HG02943 (cell line): ENCODE measurements around the gene PALM2AKAP2.
"Not testable (repeated sequence)": the region's sequence is repeated elsewhere in the genome, so short reads cannot be mapped to it uniquely, and the experiment has no call there.

ENCODE experiments used
- ATAC-seq: cut with Tn5 transposase; IDR thresholded peaks from one replicate; pipeline ENCODE4 v1.9.1; 2021; ENCODE audit warnings: mild to moderate bottlenecking, low read depth, moderate library complexity; ENCODE audit not compliant: unreplicated experiment

Gene PALM2AKAP2

GRCh38 chr9:109799792-109800191 is 19.8 kb downstream of the PALM2AKAP2 start:
- no peak for ATAC-seq

GRCh38 chr9:109801484-109801883 is 21.5 kb downstream of the PALM2AKAP2 start:
- ATAC-seq = no peak

GRCh38 chr9:109802491-109802890 is 22.5 kb downstream of the PALM2AKAP2 start:
- ATAC-seq = no peak

DNA sequence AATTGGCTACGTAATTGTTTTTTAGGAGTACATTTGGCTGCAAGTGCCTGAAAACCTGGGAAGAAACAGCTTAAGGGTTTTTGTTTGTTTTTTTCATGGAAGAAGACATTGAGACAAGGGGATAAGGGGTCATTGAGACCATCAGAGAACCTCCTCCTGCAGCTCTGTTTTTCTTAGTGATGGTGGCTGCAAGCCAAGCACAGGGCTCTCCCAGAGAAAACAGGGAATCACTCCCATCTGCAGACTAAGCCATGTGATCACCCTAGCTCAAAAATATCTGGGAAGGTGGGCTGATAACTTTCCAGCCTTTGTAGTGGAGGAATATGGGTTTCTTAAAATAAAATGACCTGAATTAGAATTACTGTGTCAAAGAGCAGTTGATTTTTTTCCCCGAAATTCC is 25.1 kb downstream of the PALM2AKAP2 start:
- ATAC-seq = no peak

- no peak for ATAC-seq
Observed at GRCh38 chr9:109806506-109807115, 26.6 kb downstream of the PALM2AKAP2 start.

GRCh38 chr9:109811876-109812275 is 31.9 kb downstream of the PALM2AKAP2 start:
- ATAC-seq = no peak

DNA sequence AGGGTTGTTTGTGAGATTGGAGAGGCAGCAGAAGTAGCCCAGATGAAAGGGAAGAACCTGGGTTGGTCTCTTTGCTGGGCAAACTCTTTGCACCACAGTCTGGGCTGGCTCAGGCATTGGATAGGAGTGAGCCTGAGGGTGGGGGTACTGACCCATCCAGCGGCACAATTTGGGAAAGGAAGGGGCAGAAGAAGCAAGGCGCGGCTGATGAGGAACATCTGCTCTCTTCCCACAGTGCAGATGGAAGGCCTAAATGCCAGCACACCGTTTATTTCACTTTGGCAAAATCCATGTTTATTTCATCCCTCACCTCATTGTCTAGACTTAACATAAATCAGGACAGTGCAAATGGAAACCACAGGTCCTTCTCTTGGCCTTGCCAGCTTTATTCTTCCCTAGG is 32.3 kb downstream of the PALM2AKAP2 start:
- ATAC-seq = no peak

DNA sequence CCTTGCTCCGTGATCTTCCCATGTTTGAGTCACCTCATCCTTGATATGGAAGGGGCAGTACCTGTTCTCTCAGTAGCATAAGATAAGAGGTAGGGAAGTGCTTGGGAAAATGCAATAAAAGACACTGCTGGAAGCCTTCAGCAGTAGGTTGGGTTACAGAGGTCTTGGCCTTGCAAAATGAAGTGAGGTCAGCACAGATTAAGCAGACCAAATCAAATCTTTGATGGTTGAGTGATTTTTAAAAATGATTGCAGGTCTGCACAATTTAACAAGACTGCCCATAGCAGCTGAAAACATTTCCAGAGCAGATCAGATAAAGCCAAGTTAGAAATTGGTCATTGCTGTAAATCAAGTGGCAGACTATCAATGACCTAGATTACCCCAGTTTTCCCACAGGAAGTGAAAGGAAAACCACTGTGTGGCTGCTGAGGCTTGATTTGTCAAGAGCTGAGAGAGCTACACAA is 32.9 kb downstream of the PALM2AKAP2 start:
- no peak for ATAC-seq

DNA sequence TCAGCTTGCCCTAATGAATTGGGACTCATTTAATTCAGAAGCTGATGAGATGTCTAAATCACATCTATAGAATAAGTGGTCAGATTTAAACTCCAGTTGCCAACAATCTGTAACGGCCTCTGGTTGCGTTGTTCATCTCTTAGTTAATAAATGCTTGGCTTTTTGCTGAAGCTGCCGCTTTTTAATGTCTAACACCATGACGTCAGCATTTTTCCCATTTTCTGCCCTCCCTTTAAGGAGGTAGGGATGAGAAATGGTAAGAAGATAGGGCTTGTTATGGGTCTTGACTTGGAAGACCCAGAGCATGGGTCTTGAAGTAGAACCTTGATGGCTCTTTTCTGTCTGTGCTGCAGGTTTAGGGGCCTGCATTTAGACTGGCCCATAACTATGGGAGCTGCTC is 33.3 kb downstream of the PALM2AKAP2 start:
- ATAC-seq = no peak

- ATAC-seq = no peak
Observed at GRCh38 chr9:109813829-109814228, 33.8 kb downstream of the PALM2AKAP2 start.

- ATAC-seq = no peak
Observed at GRCh38 chr9:109815366-109815947, 35.5 kb downstream of the PALM2AKAP2 start.

DNA sequence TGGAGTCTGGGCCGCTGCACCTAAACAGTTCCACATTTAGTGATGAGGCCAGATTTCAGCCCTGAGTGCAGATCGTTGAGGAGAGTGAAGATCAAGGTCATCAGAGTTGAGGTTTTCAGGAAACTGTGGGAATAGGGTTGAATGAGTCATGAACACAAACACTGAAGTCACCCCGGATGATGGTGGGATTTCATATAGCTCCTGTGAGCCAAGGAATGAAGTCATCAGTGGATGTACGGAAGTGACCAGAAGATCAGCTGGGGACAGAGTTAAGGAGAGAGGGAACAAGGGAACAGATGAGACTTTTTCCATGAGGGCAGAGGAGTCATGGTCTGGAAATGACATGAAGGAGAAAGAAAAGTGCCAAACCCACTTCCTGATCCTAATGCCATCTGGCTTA is 36.5 kb downstream of the PALM2AKAP2 start:
- no peak for ATAC-seq

GRCh38 chr9:109817146-109817845 is 37.3 kb downstream of the PALM2AKAP2 start:
- ATAC-seq = no peak

GRCh38 chr9:109817846-109818472 is 38.0 kb downstream of the PALM2AKAP2 start:
- ATAC-seq = no peak

DNA sequence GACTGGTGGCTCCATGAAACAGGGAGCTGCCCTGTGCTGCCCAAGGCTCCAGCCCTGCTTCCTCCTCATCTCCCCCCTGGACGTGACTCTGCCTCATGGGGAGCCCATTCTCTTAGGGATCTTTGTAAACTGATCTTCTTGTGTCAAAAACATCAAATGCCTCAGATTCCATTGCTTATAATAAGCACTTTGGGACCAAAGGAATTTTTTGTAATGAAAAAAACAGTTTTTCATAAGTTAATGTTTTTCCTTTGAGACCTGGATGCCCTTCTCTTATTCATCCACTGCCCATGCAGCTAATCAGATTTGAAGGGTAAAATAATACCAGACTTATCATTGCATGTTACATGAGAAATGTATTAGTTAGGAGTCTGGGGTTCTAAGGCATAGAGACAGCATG is 41.7 kb downstream of the PALM2AKAP2 start:
- ATAC-seq = no peak

DNA sequence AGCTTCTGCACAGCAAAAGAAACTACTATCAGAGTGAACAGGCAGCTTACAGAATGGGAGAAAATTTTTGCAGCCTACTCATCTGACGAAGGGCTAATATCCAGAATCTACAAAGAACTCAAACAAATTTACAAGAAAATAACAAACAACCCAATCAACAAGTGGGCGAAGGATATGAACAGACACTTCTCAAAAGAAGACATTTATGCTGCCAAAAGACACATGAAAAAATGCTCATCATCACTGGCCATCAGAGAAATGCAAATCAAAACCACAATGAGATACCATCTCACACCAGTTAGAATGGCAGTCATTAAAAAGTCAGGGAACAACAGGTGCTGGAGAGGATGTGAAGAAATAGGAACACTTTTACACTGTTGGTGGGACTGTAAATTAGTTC is 45.4 kb downstream of the PALM2AKAP2 start:
- not testable (repeated sequence) for ATAC-seq

DNA sequence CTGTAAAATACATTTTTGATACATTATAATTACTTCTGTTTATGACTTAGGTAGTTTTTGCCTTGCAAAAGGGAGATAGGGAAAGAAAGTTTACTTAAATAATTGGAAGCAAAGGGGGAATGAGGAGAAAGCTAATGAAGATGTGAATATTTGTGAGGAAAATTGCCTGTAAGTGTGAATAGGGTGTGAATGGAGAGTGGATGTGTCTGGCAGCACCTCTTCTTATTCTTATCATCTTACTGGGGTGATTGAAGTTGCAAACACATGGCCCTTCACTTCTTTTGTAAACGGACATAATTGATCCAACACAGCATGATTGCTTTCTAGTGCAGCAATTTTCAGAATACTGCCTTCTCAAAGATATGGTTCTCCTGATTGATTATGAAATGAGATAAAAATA is 46.6 kb downstream of the PALM2AKAP2 start:
- no peak for ATAC-seq

DNA sequence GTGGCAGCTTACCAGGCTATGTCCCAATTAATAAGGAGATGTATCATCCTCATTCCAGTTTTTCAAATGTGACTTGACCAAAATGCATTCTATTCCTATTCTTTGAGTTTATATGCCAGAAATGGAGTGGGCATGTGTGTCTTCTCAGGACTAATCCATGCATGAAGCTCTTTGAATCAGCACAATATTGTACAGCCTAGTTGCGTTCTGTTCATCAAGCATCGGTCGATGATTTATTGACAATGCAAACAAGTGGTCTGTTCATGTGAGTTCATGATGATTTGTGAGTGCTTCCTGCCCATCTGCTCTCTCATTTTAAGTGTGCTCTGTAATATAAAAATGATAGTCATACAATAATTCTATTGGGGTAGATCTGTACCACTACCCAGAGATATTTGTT is 48.3 kb downstream of the PALM2AKAP2 start:
- ATAC-seq = no peak
